K562 (cell line): ENCODE data around the gene DOCK4. TPM values are rescaled to one million over a fixed set of nuclear protein-coding genes. Genes with fewer than 3 reads are reported as not detected.

Experiments used
- ATAC-seq: fragments of 200-7000 bp; cut with Tn5 transposase; 3 replicates; pipeline ENCODE4 v1.9.1; 2020; ENCODE audit warnings: moderate library complexity
- BruUV-seq: library from RNA; stranded (reverse); fragments of 400-500 nt; replicated peaks from 2 replicates; lab custom pipeline; 2021; lab: Mats Ljungman, UMichigan
- CTCF ChIA-PET: fragments of 300-600 bp; formaldehyde crosslinking; extraction: SDS; loops from one replicate; lab custom pipeline; 2021; ENCODE audit warnings: low intra/inter-chr PET ratio; lab: Yijun Ruan, JAX
- POLR2A ChIA-PET: fragments of 300-600, 350-650 bp; sonication (Branson Sonifier 250); formaldehyde crosslinking; extraction: SDS; loops from one replicate; lab custom pipeline; 2021; ENCODE audit warnings: antibody characterized with exemption, inconsistent platforms; lab: Yijun Ruan, JAX
- DNase-seq, 4 experiments: peaks; one replicate each; pipeline versions ENCODE4 v3.0.0 to v3.0.0-alpha.2; 2011 to 2018; ENCODE audit warnings: low spot score in 3 of 4, mixed read lengths in 3 of 4; ENCODE audit errors: extremely low read depth in 1 of 4
- FAIRE-seq: peaks from 2 replicates; lab custom pipeline; 2011; peaks lifted over from hg19 to GRCh38; lab: Jason Lieb, UNC
- H2AFZ ChIP-seq: 2 replicates; pipeline ENCODE4 v1.6.0; 2011; ENCODE audit warnings: low read depth, low read length, control low read depth, inconsistent platforms
- H3K27ac ChIP-seq: fragments of 200-600 bp; 3 replicates; pipeline ENCODE4 v1.8.0; 2011; ENCODE audit warnings: low read depth, mild to moderate bottlenecking, control low read depth, inconsistent platforms, low read length, moderate library complexity, mixed read lengths; ENCODE audit errors: extremely low read depth
- H3K27me3 ChIP-seq, 2 experiments: fragments of 300-600 bp in 1 of 2; 2 replicates in 1 of 2; 3 replicates in 1 of 2; pipeline versions ENCODE4 v1.6.0 to v1.8.0; 2011; ENCODE audit warnings: inconsistent platforms in 2 of 2, low read length in 2 of 2, mild to moderate bottlenecking in 1 of 2, mixed read lengths in 1 of 2, moderate library complexity in 1 of 2; ENCODE audit not compliant: control insufficient read depth in 2 of 2, insufficient read depth in 2 of 2
- H3K36me3 ChIP-seq: fragments of 300-600 bp; 3 replicates; pipeline ENCODE4 v1.8.0; 2011; ENCODE audit warnings: mild to moderate bottlenecking, low read length, inconsistent platforms; ENCODE audit not compliant: control insufficient read depth, insufficient read depth
- H3K4me1 ChIP-seq, 2 experiments: fragments of 200-600 bp in 1 of 2; replicated peaks in 1 of 2; 2 replicates in 1 of 2; 3 replicates in 1 of 2; pipeline versions ENCODE4 v1.5.1 to v1.8.0; 2011; ENCODE audit warnings: inconsistent platforms in 2 of 2, low read length in 2 of 2, mild to moderate bottlenecking in 1 of 2, mixed read lengths in 1 of 2, moderate library complexity in 1 of 2; ENCODE audit not compliant: control insufficient read depth in 2 of 2, insufficient read depth in 2 of 2
- H3K4me2 ChIP-seq: 2 replicates; pipeline ENCODE4 v1.6.1; 2011; ENCODE audit warnings: low read length, control low read depth, inconsistent platforms, mixed read lengths; ENCODE audit not compliant: insufficient read depth
- H3K4me3 ChIP-seq: fragments of 200-600 bp; sonication (generic), shearing (Covaris generic); 2 replicates; pipeline ENCODE4 v1.5.1; 2016; ENCODE audit warnings: control low read depth, inconsistent platforms
- H3K79me2 ChIP-seq: fragments of 200-600 bp; 3 replicates; pipeline ENCODE4 v1.8.0; 2011; ENCODE audit warnings: low read length, inconsistent platforms; ENCODE audit not compliant: control insufficient read depth, insufficient read depth
- H3K9ac ChIP-seq, 2 experiments: 2 replicates each; pipeline versions ENCODE4 v1.6.0 to v1.6.1; 2011; ENCODE audit warnings: low read depth in 2 of 2, low read length in 2 of 2, control low read depth in 1 of 2, inconsistent platforms in 1 of 2, mild to moderate bottlenecking in 1 of 2, mixed read lengths in 1 of 2; ENCODE audit not compliant: insufficient read depth in 1 of 2
- H3K9me1 ChIP-seq: one replicate; pipeline ENCODE4 v1.6.0; 2011; ENCODE audit warnings: inconsistent platforms, mild to moderate bottlenecking, low read length, moderate library complexity; ENCODE audit not compliant: control insufficient read depth, insufficient read depth
- H3K9me3 ChIP-seq: replicated peaks from 2 replicates; pipeline ENCODE4 v1.5.1; 2011; ENCODE audit warnings: low read depth, low read length, inconsistent platforms; ENCODE audit not compliant: control insufficient read depth, insufficient read depth
- H4K20me1 ChIP-seq: replicated peaks from 2 replicates; pipeline ENCODE4 v1.6.1; 2011; ENCODE audit warnings: low read length, inconsistent platforms, mixed read lengths; ENCODE audit not compliant: control insufficient read depth, insufficient read depth
- JUND ChIP-seq, 2 experiments: IDR thresholded peaks; 2 replicates in 1 of 2; 3 replicates in 1 of 2; pipeline ENCODE4 v1.6.1; 2011; ENCODE audit warnings: borderline replicate concordance in 2 of 2, low read depth in 2 of 2, low read length in 2 of 2, improper control_type of control experiment in 1 of 2, missing biosample characterization in 1 of 2, missing genetic modification characterization in 1 of 2, missing genetic modification reagents in 1 of 2
- RBM39 ChIP-seq: fragments of 200-400 bp; formaldehyde crosslinking; optimal IDR thresholded peaks from 2 replicates; pipeline ENCODE3; 2018; ENCODE audit warnings: low read depth, low read length
- TCF3 ChIP-seq: sonication (generic); formaldehyde crosslinking; IDR thresholded peaks from 2 replicates; pipeline ENCODE4 v1.4.0; 2020; ENCODE audit warnings: mild to moderate bottlenecking, missing genetic modification reagents
- WGBS: fragments of 100-300 bp; shearing (Covaris generic); methylation state at CpG from one replicate; pipeline ENCODE4 v1.1.6; 2016; ENCODE audit warnings: low coverage, mixed read lengths; ENCODE audit not compliant: insufficient coverage; ENCODE audit errors: missing lambda C conversion rate; 5-methylcytosine and 5-hydroxymethylcytosine counted together
- in situ Hi-C: fragments of 300-500 bp; cut with MboI; formaldehyde crosslinking; loops from 4 replicates; pipeline ENCODE4 v1.15.0; 2018; ENCODE audit warnings: inconsistent platforms, mixed read lengths
- intact Hi-C: fragments of 100-400 bp; cut with micrococcal nuclease; formaldehyde crosslinking; loops from 2 replicates; pipeline ENCODE4 v1.14.2; 2022
- polyA plus RNA-seq, 8 experiments: library from polyadenylated mRNA; depleted of rRNA in 4 of 8; stranded (reverse) in 5 of 8; unstranded in 3 of 8; fragments of >200 nt; fragmentation: Nextera tagmentation in 2 of 8; fragmentation: Illumina TruSeq in 1 of 8; extraction: Ambion mirVana in 2 of 8; extraction: Trizol in 1 of 8; gene quantifications; 2 replicates each; pipeline versions ENCODE4 v1.2.1 to v1.2.3, GENCODE V29; 2011 to 2014; ENCODE audit warnings: inconsistent platforms in 1 of 8, missing spikeins in 1 of 8
- total RNA-seq, 7 experiments: library from RNA; depleted of rRNA in 6 of 7; stranded (reverse); fragments of >200 nt in 6 of 7; fragmentation: Illumina TruSeq in 2 of 7; extraction: Trizol in 2 of 7; gene quantifications; 2 replicates each; pipeline versions ENCODE4 v1.2.1 to v1.2.3, GENCODE V29; 2011 to 2021; ENCODE audit warnings: low replicate concordance in 1 of 7

The DOCK4 gene
- total and polyA plus RNA-seq, 9 of the 15 experiments (the other 6 are each of a cell fraction or from before 2014, with no cell fraction given) = 0.42 to 5.7 (median 2.3) TPM

DNA sequence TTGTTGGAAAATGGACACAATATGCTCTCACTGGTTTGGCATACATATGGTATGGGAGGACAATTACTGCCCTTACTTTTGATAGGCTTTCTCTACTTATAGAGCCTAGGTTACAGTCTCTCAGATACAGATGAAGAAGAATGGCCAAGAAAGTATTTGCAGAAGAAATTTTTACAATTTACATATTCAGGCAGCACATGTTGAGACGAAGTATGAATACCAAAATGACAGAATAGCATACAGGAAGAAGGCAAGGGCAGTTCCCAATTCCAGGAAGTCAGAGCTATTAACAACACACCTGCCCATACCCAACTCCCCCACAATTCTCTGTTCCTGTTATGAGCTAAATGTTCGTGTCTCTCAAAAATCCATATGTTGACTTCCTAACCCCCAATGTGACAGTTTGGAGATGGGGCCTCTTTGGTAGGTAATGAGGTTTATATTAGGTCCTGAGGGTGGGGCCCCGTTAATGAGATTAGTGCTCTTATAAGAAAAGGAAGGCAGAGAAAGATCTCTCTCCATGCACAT is 67.8 kb downstream of the DOCK4 start:
- POLR2A ChIA-PET = interaction anchor here (1.1 kb wide), 1 partner anchor 13 kb away, joined by 3 read pairs; no protein-coding TSS in a partner anchor
- CTCF ChIA-PET = no interaction called here
- Histone ChIP-seq H3K36me3 (no peaks in the 10 kb centered on the region), H3K4me2 (no peak overlapping the region), H3K4me1 (no peaks in the 10 kb centered on the region), H3K9me3 (no peaks in the 10 kb centered on the region), H4K20me1 (no peaks in the 10 kb centered on the region), H2AFZ (no peak overlapping the region), H3K9ac (no peak overlapping the region), H3K4me3 (no peak overlapping the region), H3K27me3 (no peaks in the 10 kb centered on the region), H3K9me1 (no peaks in the 10 kb centered on the region), H3K27ac (no peak overlapping the region), H3K79me2 (no peaks in the 10 kb centered on the region)
- intact Hi-C loops = no loop called here
- DNase-seq (no peak), ATAC-seq (no peak), FAIRE-seq (no peak)
- TF ChIP-seq TCF3 = no peak
- TF ChIP-seq RBM39 = no peak
- TF ChIP-seq JUND (IDR thresholded peaks at IDR 0.05; ENCODE audit: borderline replicate concordance, low read depth, low read length) = no peak
- no peak for TF ChIP-seq JUND (tag; IDR thresholded peaks at IDR 0.05; ENCODE audit: borderline replicate concordance, low read depth, low read length)
- no TSS peak for BruUV-seq
- in situ Hi-C loops = no loop called here
- WGBS = 0% methylated on average over 3 of the region's 3 CpGs
